Measurements from ENCODE around the gene LPAR4. TPM values are rescaled to one million over a fixed set of nuclear protein-coding genes. Genes with fewer than 3 reads are reported as not detected.

The LPAR4 gene
- total RNA-seq, 1 experiment from 2014 or later, result 6.4 TPM

GRCh38 chrX:78708262-78708661 is 39.3 kb upstream of the LPAR4 start:
- Mint-ChIP-seq H3K9me3 (peaks cover 51 to 52% of the 10 kb centered on the region in 2 experiments), H3K36me3 (ENCODE audit: insufficient read depth in 1 of 3, low read depth in 3 of 3) (peaks cover 0 to 3% (median 0%) of the 10 kb centered on the region in 3 experiments; a peak in 1 of 7 replicates), H3K27me3 (ENCODE audit: low read depth) (no peaks in the 10 kb centered on the region), H3K27ac (no peak overlapping the region), H3K4me1 (no peaks in the 10 kb centered on the region), H3K4me3 (no peak overlapping the region)
- Histone ChIP-seq H3K4me1 (ENCODE audit: insufficient read depth, low read length) (no peaks in the 10 kb centered on the region), H3K4me2 (ENCODE audit: insufficient read depth, insufficient read length, low read length) (no peak overlapping the region), H3K9ac (ENCODE audit: extremely low read depth, insufficient read length, low read length) (no peak overlapping the region), H2AFZ (ENCODE audit: low read length) (no peak overlapping the region), H3T11ph (ENCODE audit: low read length) (no peak overlapping the region), H2BK20ac (ENCODE audit: low read depth, low read length, poor library complexity, severe bottlenecking) (no peak overlapping the region), H3K9me3 (ENCODE audit: control insufficient read depth, low read depth, low read length) (no peaks in the 10 kb centered on the region), H3K27ac (ENCODE audit: insufficient read length, low read depth, low read length) (no peak overlapping the region), H3K23me2 (ENCODE audit: insufficient read length, low read depth, low read length, poor library complexity, severe bottlenecking) (no peaks in the 10 kb centered on the region), H3K14ac (ENCODE audit: insufficient read depth, low read length) (no peak overlapping the region), H4K8ac (replicated peaks; ENCODE audit: insufficient read length, low read depth, low read length) (no peak overlapping the region), H4K20me1 (ENCODE audit: control insufficient read depth, insufficient read depth, insufficient read length) (no peaks in the 10 kb centered on the region), H3K4ac (ENCODE audit: low read depth, low read length) (no peak overlapping the region), H4K5ac (ENCODE audit: insufficient read length, low read depth, low read length) (no peak overlapping the region), H2BK120ac (ENCODE audit: low read depth, low read length, poor library complexity, severe bottlenecking) (no peak overlapping the region), H2BK5ac (ENCODE audit: insufficient read length, low read length) (no peak overlapping the region), H2BK15ac (ENCODE audit: low read depth, low read length) (no peak overlapping the region), H3K27me3 (ENCODE audit: insufficient read depth, low read length) (no peaks in the 10 kb centered on the region), H3K18ac (ENCODE audit: insufficient read length, low read depth, low read length) (no peak overlapping the region), H2BK12ac (ENCODE audit: insufficient read length, low read depth, low read length) (no peak overlapping the region), H3K56ac (ENCODE audit: insufficient read length, low read depth, low read length) (no peak overlapping the region), H2AK5ac (ENCODE audit: insufficient read length, low read length) (no peak overlapping the region), H4K91ac (ENCODE audit: insufficient read length, low read depth, low read length) (no peak overlapping the region), H3K79me2 (ENCODE audit: insufficient read depth, low read length) (no peaks in the 10 kb centered on the region), H3K79me1 (ENCODE audit: insufficient read depth, low read depth, low read length, poor library complexity, severe bottlenecking) (no peaks in the 10 kb centered on the region), H3K23ac (ENCODE audit: insufficient read length, low read depth, low read length) (no peak overlapping the region)
- peak; percentile 61 for TF ChIP-seq CTCF (conservative IDR thresholded peaks at IDR 0.05)
- peak; percentile 46 for DNase-seq
- no CpG with 5 or more reads among the region's 2 CpGs for WGBS (ENCODE audit: extremely low coverage, insufficient read length, low lambda C conversion rate)
